ENCODE data around the gene NR1D1. TPM values are rescaled to one million over a fixed set of nuclear protein-coding genes. Genes with fewer than 3 reads are reported as not detected.

The NR1D1 gene
- total RNA-seq, 2 experiments from 2014 or later, result 3.3 to 4.8 TPM

GRCh38 chr17:40122136-40122998, 22.0 kb upstream of the NR1D1 start:
- CTCF ChIA-PET, result interaction anchor here (0.5 to 5.2 kb wide), 12 partner anchors 9 to 142 kb away, joined by 3 to 75 read pairs (median 9); partner anchors contain the start of genes CASC3, PSMD3 and WIPF2
- Mint-ChIP-seq H3K27ac (no peak overlapping the region), H3K4me1 (peaks cover 30% of the 10 kb centered on the region), H3K27me3 (no peaks in the 10 kb centered on the region), H3K4me3 (peak overlapping the region; percentile 74), H3K36me3 (peaks cover 24% of the 10 kb centered on the region), H3K9me3 (ENCODE audit: low read depth) (no peaks in the 10 kb centered on the region)
- peak; percentile 53 for DNase-seq
- ATAC-seq, result peak; percentile 51

GRCh38 chr17:40121181-40122135, 21.1 kb upstream of the NR1D1 start, which contains the start of gene MSL1:
Gene MSL1, plus strand, starts transcription at chr17:40121971. Its CDS starts 642 bp downstream, at chr17:40122613.
- ATAC-seq (peak; percentile 73), DNase-seq (peak; percentile 86)
- CTCF ChIA-PET, result interaction anchor here (0.7 to 5.2 kb wide), 8 partner anchors 8 to 382 kb away, joined by 3 to 75 read pairs (median 10); partner anchors contain the start of gene CASC3
- H3K36me3 Mint-ChIP-seq, result peaks cover 19% of the 10 kb centered on the region
- H3K4me1 Mint-ChIP-seq, result peaks cover 30% of the 10 kb centered on the region
- no peaks in the 10 kb centered on the region for H3K9me3 Mint-ChIP-seq (ENCODE audit: low read depth)
- H3K4me3 Mint-ChIP-seq, result peak within 1 kb of the TSS; percentile 74
- no peaks in the 10 kb centered on the region for H3K27me3 Mint-ChIP-seq
- peak within 1 kb of the TSS; percentile 74 for H3K27ac Mint-ChIP-seq

GRCh38 chr17:40115101-40115436, 14.7 kb upstream of the NR1D1 start:
- ATAC-seq (no peak), DNase-seq (no peak)
- CTCF ChIA-PET, result interaction anchor here (1.0 to 8.0 kb wide), 7 partner anchors 9 to 169 kb away, joined by 4 to 164 read pairs (median 75); partner anchors contain the start of genes MSL1 and NR1D1
- Mint-ChIP-seq H3K36me3 (no peaks in the 10 kb centered on the region), H3K27ac (no peak overlapping the region), H3K4me3 (no peak overlapping the region), H3K4me1 (peaks cover 36% of the 10 kb centered on the region), H3K9me3 (ENCODE audit: low read depth) (no peaks in the 10 kb centered on the region), H3K27me3 (no peaks in the 10 kb centered on the region)

- no peak for DNase-seq
- Mint-ChIP-seq H3K9me3 (ENCODE audit: low read depth) (no peaks in the 10 kb centered on the region), H3K27me3 (no peaks in the 10 kb centered on the region), H3K27ac (peak overlapping the region; percentile 81), H3K4me1 (peaks cover 41% of the 10 kb centered on the region), H3K36me3 (no peaks in the 10 kb centered on the region), H3K4me3 (peak overlapping the region; percentile 81)
- CTCF ChIA-PET, result interaction anchor here (0.8 to 8.0 kb wide), 31 partner anchors 10 to 232 kb away, joined by 3 to 164 read pairs (median 8); partner anchors contain the start of genes CASC3, CSF3, MED24 and MSL1
- no peak for ATAC-seq
These were observed 13.5 kb upstream of the NR1D1 start for GRCh38 chr17:40113907-40114245.

- ATAC-seq, result peak; percentile 91
- H3K36me3 Mint-ChIP-seq, result no peaks in the 10 kb centered on the region
- no peaks in the 10 kb centered on the region for H3K27me3 Mint-ChIP-seq
- peaks cover 44% of the 10 kb centered on the region for H3K4me1 Mint-ChIP-seq
- DNase-seq, result peak; percentile 97
- H3K9me3 Mint-ChIP-seq (ENCODE audit: low read depth), result no peaks in the 10 kb centered on the region
- H3K4me3 Mint-ChIP-seq, result peak overlapping the region; percentile 81
- H3K27ac Mint-ChIP-seq, result peak overlapping the region; percentile 81
- CTCF ChIA-PET, result interaction anchor here (0.6 to 8.0 kb wide), 52 partner anchors 11 to 233 kb away, joined by 3 to 164 read pairs (median 5); partner anchors contain the start of genes CASC3, CSF3, MED24 and MSL1
These were observed 12.9 kb upstream of the NR1D1 start for GRCh38 chr17:40113110-40113906.

- H3K36me3 Mint-ChIP-seq, result no peaks in the 10 kb centered on the region
- peaks cover 50% of the 10 kb centered on the region for H3K4me1 Mint-ChIP-seq
- no peaks in the 10 kb centered on the region for H3K9me3 Mint-ChIP-seq (ENCODE audit: low read depth)
- no peaks in the 10 kb centered on the region for H3K27me3 Mint-ChIP-seq
- peak overlapping the region; percentile 81 for H3K27ac Mint-ChIP-seq
- peak overlapping the region; percentile 81 for H3K4me3 Mint-ChIP-seq
- DNase-seq, result no peak
- CTCF ChIA-PET, result interaction anchor here (0.6 to 8.0 kb wide), 45 partner anchors 12 to 182 kb away, joined by 3 to 164 read pairs (median 6); partner anchors contain the start of genes CASC3, CSF3, MED24 and MSL1
- ATAC-seq, result no peak
These were observed 12.3 kb upstream of the NR1D1 start for GRCh38 chr17:40112718-40113109.

GRCh38 chr17:40112191-40112711, 11.9 kb upstream of the NR1D1 start:
- no peaks in the 10 kb centered on the region for H3K27me3 Mint-ChIP-seq

GRCh38 chr17:40111221-40112128, 11.1 kb upstream of the NR1D1 start:
- peak; percentile 63 for ATAC-seq
- no peaks in the 10 kb centered on the region for H3K9me3 Mint-ChIP-seq (ENCODE audit: low read depth)

More at GRCh38 chr17:40112191-40112711, 11.9 kb upstream of the NR1D1 start:
- CTCF ChIA-PET, result interaction anchor here (0.6 to 8.0 kb wide), 45 partner anchors 12 to 489 kb away, joined by 3 to 164 read pairs (median 6); partner anchors contain the start of genes CASC3, CSF3, MED24 and MSL1
- DNase-seq, result no peak
- H3K27ac Mint-ChIP-seq, result peak overlapping the region; percentile 84
- peaks cover 54% of the 10 kb centered on the region for H3K4me1 Mint-ChIP-seq
- no peak for ATAC-seq
- H3K36me3 Mint-ChIP-seq, result no peaks in the 10 kb centered on the region
- no peak overlapping the region for H3K4me3 Mint-ChIP-seq
- H3K9me3 Mint-ChIP-seq (ENCODE audit: low read depth), result no peaks in the 10 kb centered on the region

GRCh38 chr17:40110026-40110845, 9.8 kb upstream of the NR1D1 start:
- no peak overlapping the region for H3K4me3 Mint-ChIP-seq
- peak overlapping the region; percentile 18 for H3K27ac Mint-ChIP-seq
- no peak for DNase-seq

More at GRCh38 chr17:40111221-40112128, 11.1 kb upstream of the NR1D1 start:
- Mint-ChIP-seq H3K36me3 (no peaks in the 10 kb centered on the region), H3K4me3 (peak overlapping the region; percentile 59), H3K4me1 (peaks cover 62% of the 10 kb centered on the region), H3K27ac (peak overlapping the region; percentile 84), H3K27me3 (no peaks in the 10 kb centered on the region)
- CTCF ChIA-PET, result interaction anchor here (0.6 to 8.0 kb wide), 34 partner anchors 9 to 488 kb away, joined by 3 to 164 read pairs (median 6); partner anchors contain the start of genes CASC3, CSF3, MED24 and MSL1
- peak; percentile 88 for DNase-seq

GRCh38 chr17:40108970-40109824, 8.8 kb upstream of the NR1D1 start:
- Mint-ChIP-seq H3K36me3 (no peaks in the 10 kb centered on the region), H3K9me3 (ENCODE audit: low read depth) (no peaks in the 10 kb centered on the region), H3K27me3 (no peaks in the 10 kb centered on the region), H3K27ac (no peak overlapping the region), H3K4me1 (peaks cover 85% of the 10 kb centered on the region), H3K4me3 (no peak overlapping the region)
- ATAC-seq (no peak), DNase-seq (no peak)
- CTCF ChIA-PET, result interaction anchor here (0.7 to 8.0 kb wide), 15 partner anchors 10 to 177 kb away, joined by 3 to 164 read pairs (median 4); partner anchors contain the start of genes CASC3, CSF3, MED24 and NR1D1

More at GRCh38 chr17:40110026-40110845, 9.8 kb upstream of the NR1D1 start:
- Mint-ChIP-seq H3K36me3 (no peaks in the 10 kb centered on the region), H3K27me3 (no peaks in the 10 kb centered on the region), H3K4me1 (peaks cover 74% of the 10 kb centered on the region), H3K9me3 (ENCODE audit: low read depth) (no peaks in the 10 kb centered on the region)
- no peak for ATAC-seq
- CTCF ChIA-PET, result interaction anchor here (0.7 to 8.0 kb wide), 23 partner anchors 10 to 487 kb away, joined by 3 to 164 read pairs (median 6); partner anchors contain the start of genes CASC3, CSF3, MED24 and MSL1
